Measurements from ENCODE around the gene UAP1L1.

The UAP1L1 gene

DNA sequence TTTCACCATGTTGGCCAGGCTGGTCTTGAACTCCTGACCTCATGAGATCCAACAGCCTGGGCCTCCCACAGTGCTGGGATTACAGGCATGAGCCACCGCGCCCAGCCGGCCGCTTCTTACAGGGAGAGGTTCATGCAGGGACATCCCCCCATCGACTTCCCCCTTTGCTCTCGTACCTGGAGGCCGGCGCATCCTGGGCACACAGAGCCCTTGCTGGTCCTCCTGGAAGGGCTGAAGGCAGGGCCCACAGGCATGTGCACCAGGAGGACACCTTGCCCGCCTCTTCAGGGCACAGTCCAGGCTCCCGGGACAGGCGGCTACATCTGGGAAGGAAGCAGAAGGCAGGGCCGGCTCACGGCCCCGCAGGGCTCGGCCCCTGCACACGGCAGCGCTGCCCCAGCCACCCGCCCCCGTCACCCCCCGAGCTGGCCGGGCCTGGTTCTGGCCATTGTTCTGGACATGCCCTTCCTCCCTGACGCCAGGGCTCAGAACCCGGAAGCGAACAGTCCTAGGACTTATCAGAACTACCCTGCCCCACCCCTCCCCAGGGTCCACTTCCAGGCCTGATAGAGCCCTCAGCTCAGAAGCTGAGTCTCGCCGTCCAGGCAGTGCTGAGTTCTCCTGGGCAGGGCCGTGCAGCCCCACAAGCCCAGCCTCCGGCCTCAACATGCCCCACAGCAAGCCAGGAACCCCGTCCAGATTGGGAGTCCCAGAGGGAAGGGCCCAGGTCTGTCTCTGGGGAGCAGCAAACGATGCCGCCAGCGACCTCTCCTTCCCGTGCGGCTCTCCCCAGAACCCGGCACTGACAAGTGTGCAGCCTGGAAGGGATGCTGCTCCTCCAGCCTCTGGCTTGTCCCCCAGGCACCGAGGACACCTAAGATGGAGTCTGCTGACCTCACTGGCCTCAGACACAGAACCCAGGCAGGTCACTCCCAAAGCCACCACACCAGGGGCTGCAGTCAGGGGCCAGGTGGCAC is 34.3 kb upstream of the UAP1L1 start:
- no peak for FAIRE-seq

DNA sequence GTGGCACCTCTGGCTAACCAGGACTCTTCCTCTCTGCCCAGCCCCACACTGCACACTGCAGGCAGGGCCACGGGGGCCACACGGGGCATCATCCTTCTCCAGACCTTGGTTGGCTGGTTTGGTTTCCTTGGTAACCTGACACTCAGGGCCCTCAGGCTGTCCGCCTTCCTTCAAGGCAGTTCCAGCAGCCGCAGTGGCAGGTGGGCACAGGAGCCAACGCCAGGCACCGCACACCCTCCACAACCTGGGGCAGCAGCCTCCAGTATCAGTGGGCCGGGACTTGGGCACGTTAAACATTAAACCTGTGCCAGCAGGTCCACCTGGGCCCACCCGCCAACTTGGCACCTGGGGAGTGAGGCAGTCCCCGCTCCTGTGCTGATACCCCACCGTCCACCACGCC is 33.3 kb upstream of the UAP1L1 start:
- no peak for FAIRE-seq

DNA sequence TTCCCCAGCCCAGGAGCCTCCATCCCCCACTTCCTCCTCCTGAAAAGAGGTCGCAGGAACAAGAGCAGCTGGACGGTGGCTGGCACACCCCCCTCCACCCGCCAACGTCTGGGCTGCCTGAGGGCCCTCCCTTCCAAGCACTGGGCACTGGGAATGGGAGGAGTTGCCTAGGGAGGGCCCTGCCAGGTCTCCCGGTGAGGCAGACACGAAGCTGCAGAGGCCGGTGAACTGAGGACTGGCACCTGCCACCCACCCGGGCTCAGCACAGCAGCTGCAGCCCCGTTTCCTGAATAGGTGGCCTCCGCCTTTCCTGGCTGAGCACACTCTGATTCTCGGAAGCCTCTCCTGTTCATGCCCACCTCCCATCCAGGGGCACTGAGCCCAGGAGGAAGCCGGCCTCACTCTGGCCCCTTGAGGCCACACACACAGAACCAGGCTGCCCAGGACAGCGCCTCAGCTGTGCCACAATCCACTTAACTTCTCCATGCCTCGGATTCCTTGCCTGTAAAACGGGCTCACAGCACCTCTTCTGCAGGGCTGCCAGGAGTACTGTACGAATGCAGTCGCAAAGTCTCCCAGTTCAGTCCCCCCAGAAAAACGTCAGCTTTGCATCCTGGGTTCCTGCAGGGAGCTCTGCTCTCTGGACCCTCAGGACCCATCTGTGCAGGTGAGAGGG is 32.7 kb upstream of the UAP1L1 start:
- FAIRE-seq: no peak

DNA sequence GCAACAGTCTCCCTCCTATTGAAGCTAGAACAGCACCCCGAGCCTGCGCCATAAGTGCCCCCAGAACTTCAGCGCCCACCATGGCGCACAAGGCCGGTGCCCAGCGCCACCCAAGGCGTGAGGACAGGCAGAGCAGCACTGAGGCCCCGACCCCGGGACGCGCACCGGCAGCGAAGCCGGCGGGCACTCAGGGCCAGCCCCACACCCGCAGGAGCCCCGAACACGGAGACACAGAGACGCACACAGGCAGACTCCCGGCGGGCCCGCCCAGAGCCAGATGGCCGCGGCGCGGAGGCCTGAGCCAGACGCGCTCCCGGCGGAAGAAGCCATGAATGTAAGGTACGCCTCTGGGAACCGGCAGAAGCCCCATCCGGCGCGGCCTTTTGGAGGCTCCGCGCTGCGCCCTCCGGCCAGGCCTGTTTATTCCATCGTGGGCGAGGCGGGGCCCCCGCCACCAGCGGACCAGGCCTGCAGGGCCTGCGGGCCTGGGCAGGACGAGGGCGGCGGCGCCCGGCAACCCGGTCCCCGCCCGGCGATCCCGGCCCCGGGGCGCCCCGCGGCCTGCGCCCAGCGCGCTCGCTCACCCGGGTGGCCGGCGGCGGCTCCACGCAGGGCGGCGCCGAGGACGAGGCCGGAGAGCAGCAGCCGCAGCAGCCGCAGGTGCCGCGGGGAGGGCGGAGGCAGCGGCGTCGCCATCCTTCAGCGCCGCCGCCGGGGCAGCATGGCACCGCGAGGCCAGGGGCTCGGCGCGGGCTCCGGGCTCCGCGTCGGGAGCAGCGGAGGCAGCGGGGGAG is 31.8 kb upstream of the UAP1L1 start:
- FAIRE-seq: no peak

DNA sequence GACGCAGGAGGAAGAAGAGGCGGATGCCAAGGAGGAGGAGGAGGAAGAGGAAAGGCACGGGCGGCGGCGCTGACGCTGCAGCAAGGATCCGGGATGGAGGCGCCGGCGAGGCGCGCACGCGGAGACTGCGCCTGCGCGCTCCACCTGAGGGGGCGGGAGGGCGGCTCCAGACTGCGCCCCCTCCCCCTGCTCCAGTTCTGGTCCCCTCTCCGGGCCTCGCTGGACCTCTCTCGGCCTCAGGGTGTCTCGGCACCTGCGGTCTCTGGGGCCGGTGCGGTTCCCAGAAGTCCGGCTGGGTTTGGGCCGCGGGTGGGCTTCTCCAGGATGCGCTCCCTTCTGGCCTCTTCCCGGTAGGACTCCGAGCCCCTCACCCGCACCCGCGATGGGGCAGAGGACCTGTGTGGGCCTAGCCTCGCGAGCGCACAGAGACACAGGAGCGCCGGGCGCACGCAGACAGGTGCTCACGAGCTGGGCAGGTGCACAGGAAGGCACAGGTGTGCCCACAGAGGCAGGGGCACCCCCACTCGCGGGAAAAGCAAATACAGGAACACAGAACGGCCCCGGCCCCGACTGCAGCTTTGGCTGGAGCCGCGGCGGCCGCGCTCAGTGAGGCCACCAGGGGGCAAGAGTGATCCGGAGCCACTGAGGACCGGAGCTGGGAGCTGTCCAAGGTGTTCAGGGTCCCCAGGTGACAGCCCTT is 31.1 kb upstream of the UAP1L1 start, which contains the start of gene NPDC1:
NPDC1 (minus strand) TSS at position 90 of the 700 bp plus-strand sequence. CDS start 188 bp downstream, outside the sequence.
- FAIRE-seq: no peak

DNA sequence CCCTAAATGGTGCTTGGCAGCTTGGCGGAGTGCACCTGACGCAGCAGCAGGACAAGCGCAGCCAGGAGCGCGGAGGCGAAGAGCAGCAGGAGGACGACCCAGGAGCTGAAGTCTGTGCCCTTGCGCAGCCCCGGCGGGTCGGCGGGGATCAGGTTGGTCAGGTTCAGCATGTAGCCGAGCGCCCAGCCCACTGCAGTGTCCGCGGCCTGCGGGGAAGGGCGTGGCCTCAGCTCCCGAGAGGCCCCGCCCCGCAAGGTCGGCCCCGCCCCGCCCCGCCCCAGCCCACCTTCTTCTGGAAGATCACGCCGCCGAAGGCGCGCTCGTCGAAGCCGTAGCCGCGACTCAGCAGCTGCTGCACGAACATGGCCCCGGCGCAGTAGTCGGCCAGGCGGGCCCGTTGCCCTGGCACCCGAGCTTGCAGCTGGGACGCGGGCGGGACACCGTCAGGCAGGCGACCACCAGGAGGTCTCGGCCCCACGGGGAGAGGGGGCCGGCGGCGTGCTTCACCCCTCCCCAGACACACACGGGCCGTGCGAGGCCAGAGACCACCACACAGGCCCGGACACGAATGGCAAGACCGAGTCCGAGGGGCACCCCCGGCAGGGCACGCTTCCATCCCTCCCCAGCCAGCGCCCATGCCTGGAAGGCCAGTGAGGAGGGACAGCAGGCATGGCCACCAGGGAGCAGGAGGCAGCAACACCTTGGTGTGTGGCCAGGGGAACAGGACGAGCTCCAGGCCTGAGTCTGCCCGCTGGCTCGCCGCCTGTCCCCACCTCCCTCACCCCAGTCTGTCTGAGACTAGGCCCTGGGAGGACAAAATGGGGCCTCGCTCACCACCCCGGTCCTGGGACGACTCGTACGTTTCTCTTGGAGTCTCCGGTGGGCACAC is 28.4 kb upstream of the UAP1L1 start:
- FAIRE-seq: no peak

DNA sequence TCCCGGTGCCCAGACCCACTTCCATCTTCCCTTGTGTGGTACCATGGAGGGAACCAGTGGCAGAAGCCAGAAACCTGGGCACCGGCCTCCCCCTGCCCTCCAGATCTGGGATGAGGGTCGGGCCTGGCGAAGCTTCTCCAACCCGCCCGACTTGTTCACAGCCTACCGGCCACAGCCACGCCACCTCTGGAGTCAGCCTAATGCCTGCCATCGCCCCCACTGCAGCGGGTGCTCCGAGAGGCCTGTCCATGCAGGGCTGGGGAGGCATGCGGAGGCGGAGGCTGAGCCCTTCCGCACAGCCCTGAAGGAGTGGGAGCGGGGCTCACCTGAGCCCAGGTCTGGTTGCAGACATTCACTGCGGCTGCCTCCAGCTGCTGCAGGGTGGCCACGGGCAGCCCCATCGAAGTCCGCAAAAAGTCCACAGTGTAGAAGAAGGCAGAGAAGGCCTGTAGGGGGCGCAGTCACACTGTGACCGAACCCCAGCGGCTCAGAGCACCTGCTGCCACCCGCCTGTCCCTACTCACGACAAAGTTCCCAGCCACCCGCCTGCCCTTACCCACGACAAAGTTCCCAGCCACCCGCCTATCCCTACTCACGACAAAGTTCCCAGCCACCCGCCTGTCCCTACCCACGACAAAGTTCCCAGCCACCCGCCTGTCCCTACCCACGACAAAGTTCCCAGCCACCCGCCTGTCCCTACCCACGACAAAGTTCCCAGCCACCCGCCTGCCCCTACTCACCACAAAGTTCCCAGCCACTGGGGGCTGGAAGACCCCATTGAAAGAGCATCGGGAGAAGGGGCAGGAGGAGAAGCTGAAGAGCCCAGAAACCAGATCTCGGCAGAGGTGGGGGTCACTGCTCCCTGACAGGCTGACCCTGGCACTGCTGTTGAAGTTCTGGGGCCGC is 27.5 kb upstream of the UAP1L1 start:
- peak; percentile 72 for FAIRE-seq

DNA sequence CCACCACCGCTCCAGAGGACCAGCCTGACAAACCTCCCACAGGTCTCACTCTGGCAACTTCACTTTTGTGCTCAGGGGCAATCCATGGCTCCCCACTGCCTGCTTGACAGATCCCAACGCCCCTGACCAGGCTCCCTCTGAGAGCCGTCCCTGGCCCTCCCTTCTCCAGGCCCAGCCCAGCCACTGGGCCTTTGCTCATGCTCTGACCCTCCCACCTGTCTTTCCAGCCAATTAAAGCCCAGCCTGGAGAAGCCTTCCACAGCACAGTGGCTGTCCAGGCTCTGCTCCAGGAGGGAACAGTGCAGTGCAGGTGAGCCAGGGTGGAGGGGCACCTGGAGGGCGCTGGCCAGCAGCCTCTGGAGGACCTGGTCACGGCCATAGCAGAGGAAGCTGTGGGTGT is 26.7 kb upstream of the UAP1L1 start:
- no peak for FAIRE-seq

DNA sequence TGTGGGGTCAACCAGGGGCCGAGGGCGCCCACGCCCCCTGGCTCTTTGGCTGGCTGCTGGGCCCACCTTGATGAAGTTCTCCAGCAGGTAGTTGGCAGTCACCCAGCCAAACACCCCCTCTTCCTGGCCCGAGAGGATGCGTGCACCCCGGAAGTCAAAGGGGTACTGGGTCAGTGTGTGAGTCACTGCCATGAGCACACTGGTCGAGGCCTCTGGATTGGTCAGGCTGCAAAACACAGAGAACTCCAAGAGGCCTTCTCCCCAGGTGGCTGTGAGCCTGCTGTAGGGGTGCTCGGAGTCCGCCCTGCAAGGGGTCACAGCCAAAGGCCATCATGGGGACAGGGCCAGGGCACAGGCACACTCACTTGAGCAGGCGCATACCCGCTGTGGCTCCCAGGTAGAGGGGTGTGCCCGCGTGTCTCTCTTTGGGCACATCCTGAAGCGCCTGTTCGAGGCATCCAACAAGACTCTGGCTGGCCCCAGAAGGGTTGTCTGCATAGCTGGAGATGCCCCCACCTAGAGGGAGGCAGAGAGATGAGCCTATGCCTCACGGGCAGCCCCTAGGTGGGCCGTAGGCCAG is 26.1 kb upstream of the UAP1L1 start:
- no peak for FAIRE-seq

DNA sequence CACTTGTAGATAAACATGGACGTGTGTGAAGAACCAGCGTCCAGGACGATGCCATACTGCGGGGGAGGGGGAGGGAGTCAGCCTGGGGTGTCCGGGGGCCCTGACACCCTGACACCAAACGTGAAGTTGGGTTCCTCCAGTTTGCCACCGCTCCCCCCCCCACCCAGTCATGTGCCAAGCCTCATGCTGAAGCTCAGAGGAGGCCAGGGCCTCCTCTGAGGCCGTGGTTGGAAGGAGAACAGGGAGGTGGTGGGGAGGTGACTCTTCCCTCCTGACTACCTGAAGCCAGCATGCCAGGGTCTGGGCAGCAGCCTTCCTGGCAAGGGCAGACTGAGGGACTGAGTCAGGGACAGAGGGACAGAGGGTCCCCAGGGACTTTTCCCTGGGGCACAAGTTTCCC is 25.0 kb upstream of the UAP1L1 start:
- FAIRE-seq: no peak

DNA sequence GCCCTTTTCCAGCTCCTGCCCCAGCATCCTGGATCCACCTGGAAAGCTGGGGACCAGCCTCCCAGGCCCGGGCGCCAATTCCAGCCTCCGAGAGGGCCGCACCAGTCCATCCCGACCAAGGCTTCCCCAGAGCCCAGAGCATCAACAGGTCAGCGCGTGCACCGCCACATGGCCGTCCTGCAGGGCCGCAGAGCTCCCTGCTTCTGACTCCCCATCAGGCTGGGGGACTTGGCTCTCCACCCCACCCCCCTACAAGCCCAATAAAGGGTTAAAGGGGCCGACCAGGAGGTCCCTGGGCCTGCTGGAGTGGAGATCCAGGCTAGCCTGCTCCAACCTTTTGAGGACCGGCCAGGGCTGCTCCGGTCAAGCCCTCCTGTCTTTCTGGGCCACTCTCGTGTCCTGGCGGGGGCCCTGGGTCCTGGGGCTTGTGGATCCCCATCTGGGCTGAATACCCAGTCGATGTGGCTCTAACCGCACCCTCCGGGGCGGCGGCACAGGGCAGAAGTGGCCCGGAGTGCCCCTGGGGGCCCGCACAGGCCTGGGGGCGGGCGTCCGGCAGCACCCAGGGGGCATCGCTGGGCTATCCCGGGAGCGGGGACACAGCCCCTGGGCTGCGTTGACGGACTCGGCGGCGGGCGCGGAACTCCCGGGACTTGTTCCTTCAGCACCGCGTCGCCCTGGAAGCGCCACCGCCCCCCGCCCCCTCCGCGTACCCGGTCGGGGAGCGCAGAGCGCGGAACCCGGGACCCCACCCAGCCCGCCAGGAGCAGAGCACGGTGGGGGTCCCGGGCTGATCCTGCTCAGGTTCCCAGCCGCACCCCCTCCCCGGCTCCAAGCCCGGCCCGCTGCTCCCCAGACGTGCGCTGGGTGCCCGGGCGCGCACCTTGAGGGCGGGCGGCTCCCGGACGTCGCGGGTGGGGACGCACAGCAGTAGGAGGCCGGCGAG is 24.0 kb upstream of the UAP1L1 start:
- no peak for FAIRE-seq

DNA sequence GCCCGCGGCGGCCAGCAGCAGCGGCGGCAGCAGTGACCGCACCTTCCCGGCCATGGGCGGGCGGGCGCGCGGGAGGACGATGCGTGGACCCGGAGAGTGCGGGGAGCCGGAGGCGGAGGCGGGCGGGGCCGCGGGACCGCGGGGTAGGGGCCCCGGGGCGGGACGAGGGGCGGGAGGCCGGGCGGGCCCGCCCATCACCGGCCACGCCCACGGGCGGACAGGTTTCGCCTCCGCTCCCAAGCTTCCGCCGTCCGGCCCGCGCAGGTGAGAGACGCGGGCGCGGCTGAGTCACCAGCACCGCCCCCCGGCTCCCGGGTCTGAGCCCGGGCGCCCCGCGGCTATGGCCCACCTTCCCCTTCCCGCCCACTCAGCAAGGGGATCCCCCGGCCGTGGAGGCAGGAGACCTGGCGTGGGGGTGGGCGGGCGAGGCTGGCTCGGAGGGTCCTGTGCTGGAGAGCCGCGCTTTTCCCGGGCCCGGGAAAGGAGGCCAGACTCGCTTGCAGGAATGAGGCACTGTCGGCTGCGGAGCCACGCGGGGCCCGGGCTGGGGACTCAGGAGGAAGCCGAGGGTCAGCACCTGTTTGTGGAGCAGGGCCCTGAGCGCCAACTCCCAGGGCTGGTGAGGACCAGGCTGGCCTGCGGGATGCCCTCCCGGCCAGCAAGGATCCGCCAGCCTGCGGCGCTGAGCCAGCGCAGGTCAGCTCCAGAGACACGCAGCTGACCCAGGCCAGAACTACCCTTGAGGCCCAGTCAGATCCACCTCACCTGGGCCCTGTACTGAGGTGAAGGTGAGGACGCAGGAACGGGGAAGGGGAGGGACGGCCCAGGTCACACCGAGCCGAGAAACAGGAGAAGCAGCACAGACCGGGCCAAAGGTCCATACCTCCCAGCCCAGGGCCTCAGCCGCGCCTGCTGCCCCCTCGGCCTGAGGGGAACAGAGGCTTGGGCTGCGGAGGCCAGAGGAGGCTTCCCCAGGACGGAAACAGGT is 23.1 kb upstream of the UAP1L1 start, which contains the start of gene ENTPD2:
ENTPD2 (minus strand) TSS at position 118 of the 988 bp plus-strand sequence; CDS start at position 54, 64 bp downstream.
- FAIRE-seq: no peak

DNA sequence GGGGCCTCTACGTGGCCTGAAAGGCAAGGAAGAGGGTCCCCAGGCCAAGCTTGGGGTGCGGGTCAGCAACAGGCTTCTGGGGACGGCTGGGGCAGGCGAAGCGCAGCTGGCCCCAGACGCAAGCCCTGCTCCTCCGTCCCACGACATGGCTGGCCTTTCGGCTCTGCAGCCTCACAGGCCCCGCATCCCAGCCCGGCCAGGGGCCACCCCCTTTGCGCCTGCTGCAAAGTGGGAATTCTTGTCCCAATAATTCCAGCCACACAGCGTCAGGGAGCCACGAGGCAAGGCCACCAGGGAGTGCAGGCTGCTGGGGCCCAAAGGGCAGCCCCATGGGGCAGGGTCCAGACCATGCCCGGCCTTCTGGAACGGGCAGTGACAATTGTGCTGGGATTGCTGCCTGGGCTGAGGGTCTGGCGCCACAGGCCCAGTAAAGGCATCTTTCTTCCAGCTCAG is 22.4 kb upstream of the UAP1L1 start:
- no peak for FAIRE-seq

DNA sequence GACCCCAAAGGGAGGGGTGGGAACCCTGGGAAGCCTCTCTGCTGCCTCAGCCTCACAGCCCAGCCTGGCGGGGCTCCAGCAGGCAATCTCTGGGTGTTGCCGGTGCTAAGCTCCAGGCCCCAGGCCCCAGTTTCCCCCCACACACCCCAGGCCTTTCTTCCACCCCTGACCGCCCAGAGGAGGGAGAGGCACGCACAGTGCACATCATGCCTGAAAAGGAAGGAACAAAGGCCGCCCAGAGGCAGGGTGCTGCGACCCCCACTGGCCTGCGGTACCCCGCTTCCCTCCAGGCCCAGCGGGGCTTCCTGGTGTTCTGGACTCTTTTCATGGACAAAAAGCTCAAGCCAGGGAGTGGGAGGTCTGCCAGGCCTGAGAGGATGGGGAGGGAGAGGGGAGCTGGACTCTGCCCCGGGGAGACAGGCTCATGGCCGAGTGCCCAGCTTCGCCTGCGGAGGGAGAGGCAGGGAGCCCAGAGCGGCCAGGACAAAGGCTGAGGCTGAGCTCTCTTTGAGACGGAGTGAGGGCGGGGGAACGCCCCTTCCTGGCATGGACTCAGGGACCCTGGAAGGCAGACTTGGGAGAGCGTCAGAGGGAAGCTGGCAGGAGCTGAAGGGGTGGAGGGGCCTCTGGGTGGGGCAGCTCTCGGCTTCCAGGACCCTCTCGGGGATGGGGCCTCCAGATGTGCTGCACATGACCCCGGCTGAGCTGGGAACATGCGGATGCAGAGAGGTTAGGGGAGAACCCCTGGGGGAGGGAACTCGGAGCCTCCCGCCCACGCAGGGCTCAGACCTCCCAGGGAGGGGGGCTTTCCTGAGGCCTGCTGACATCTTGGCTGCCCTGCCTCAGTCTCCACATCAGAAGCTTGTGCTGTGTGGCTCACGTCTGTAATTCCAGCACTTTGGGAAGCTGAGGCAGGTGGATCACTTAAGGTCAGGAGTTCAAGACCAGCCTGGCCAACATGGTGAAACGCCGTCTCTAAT is 21.6 kb upstream of the UAP1L1 start:
- peak; percentile 91 for FAIRE-seq

DNA sequence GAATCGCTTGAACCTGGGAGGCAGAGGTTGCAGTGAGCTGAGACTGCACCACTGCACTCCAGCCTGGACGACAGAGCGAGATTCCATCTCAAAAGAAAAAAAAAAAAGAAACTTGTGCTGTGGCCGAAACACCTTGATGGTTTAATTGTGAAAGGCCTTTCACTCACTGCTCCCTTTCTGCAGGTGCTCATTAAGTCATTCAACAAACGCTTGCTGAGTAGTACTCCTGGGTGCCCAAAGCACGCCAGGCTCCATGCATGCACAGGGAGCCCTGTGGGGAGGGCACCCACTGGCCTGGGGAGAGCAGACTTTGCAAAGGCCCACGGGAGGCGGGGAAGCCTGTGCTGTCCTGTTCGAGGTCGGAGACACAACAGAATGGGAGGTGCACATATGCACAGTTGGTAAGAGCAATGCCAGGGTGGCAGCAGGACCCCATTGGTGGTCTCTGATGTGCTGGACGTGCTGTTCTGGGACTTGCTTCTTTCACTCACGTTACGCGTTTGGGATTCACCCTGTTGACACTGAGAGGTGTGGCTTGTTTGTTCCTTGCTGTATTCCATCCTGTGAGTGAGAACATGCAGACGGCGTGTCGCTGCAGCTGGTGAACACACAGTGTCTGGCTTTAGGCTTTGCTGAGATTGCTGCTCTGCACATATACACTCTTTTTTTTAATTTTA is 20.4 kb upstream of the UAP1L1 start:
- no peak for FAIRE-seq

All from endometrium (tissue), 2 donors.